Peyer's patch (tissue), 4 donors: ENCODE results near the gene ESRRG.

ENCODE experiments used
- CTCF ChIP-seq, 6 experiments: fragments of 450-650 bp in 4 of 6; fragments of 200-600 bp in 2 of 6; sonication (generic) in 1 of 6; IDR thresholded peaks; one replicate each; pipeline ENCODE4 v1.5.1; 2017 to 2019; ENCODE audit warnings: antibody characterized with exemption in 6 of 6, mild to moderate bottlenecking in 3 of 6, moderate library complexity in 1 of 6
- POLR2A ChIP-seq, 2 donors: fragments of 450-650 bp; IDR thresholded peaks; one replicate each; pipeline ENCODE4 v1.5.1; 2017; ENCODE audit warnings: antibody characterized with exemption in 2 of 2, mild to moderate bottlenecking in 2 of 2, moderate library complexity in 2 of 2

GRCh38 chr1:216670118-216670883, 52.9 kb downstream of the ESRRG start:
- no peak for TF ChIP-seq POLR2A (IDR thresholded peaks at IDR 0.05)
- no peak for TF ChIP-seq CTCF (IDR thresholded peaks at IDR 0.05)
